Camera-type eye (tissue), 1 donor: ENCODE measurements around the gene GINS3. TPM values are rescaled to one million over a fixed set of nuclear protein-coding genes. Genes with fewer than 3 reads are reported as not detected.

Experiments used
- total RNA-seq: library from RNA; depleted of rRNA; stranded (reverse); fragments of >200 nt; gene quantifications from one replicate; pipeline ENCODE4 v1.2.3, GENCODE V29; 2014

Gene GINS3
- 7.5 TPM for total RNA-seq

DNA sequence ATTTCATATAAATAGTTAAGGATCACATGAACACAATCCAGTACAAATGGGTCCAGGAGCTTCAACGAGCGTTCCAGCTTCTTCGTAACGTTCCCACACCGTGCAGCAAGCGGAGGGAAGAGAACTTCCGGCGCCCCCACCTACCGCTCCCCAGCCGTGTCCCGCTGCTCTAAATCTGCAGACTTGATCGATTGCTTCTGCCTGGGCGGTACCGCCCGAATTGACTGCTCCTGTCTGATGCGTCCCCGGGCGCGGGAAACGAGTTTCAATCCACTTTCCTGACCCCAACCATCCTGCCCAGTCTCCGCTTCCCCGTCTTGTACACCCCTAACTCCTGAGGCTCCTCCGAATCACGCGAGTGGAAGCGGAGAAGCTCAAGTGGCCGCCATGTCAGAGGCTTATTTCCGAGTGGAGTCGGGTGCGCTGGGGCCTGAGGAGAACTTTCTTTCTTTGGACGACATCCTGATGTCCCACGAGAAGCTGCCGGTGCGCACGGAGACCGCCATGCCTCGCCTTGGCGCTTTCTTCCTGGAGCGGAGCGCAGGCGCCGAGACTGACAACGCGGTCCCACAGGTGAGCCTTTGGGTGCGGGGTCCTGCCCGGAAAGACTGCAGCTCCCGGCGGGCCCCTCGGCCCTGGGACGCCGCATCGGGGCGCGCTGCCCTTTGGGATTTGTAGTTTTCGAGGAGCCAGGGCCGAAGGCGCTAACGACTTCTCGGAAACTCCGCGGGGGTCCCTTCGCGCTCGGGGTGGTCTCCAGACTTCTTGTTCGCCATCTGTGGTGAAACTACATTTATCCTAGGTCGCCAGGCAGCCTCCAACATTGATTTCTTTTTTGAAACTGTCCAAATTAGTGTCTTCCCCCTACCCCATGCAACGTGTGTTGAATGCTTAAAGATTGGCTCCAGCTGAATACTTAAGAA lies at the start of gene GINS3:
Gene GINS3, plus strand, starts transcription at position 257 of the 923 bp plus-strand sequence. Its CDS starts 131 bp downstream, at position 388.

Other genes starting within 250 kb of the GINS3 start
- gene CSNK2A2, start 194.4 kb upstream of the GINS3 start, total RNA-seq, result 49.1 TPM
- not detected for gene PRSS54, start 97.4 kb upstream of the GINS3 start, total RNA-seq
- gene NDRG4, start 107.7 kb downstream of the GINS3 start, total RNA-seq, result 103 TPM
- 36.7 TPM for gene SETD6, start 123.0 kb downstream of the GINS3 start, total RNA-seq
- 168 TPM for gene CNOT1, start 237.4 kb downstream of the GINS3 start, total RNA-seq